NCI-H2171 (cell line): ENCODE results near the gene DNAH3.
A peak's percentile ranks its signal among the peaks of the same experiment; 100 is the strongest.
"Not testable (repeated sequence)": the region's sequence is repeated elsewhere in the genome, so short reads cannot be mapped to it uniquely, and the experiment has no call there.

Source experiments
- DNase-seq: peaks from one replicate; lab custom pipeline; 2025; lab: John Stamatoyannopoulos, UW

DNAH3 gene

GRCh38 chr16:21169249-21169981, 18.8 kb upstream of the DNAH3 start:
- DNase-seq: no peak

DNA sequence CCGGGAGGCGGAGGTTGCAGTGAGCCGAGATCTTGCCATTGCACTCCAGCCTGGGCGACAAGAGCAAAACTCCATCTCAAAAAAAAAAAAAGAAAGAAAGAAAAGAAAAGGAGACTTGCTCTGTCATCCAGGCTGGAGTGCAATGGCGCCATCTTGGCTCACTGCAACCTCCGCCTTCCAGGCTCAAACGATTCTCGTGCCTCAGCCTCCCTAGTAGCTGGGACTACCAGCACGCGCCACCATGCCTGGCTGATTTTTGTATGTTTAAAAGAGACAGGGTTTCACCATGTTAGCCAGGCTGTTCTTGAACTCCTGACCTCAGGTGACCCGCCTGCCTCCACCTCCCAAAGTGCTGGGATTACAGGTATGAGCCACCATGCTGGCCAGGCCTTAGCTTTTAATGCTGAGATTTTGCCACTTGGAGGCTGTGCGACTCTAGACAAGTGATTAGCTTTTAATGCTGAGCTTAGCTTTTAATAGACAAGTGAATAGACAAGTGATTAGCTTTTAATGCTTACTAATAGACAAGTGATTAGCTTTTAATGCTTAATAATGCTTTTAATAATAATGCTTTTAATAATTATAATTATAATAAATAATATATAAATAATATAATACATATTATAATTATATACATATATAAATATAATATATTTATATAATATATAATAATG, 17.4 kb upstream of the DNAH3 start:
- no peak for DNase-seq

DNA sequence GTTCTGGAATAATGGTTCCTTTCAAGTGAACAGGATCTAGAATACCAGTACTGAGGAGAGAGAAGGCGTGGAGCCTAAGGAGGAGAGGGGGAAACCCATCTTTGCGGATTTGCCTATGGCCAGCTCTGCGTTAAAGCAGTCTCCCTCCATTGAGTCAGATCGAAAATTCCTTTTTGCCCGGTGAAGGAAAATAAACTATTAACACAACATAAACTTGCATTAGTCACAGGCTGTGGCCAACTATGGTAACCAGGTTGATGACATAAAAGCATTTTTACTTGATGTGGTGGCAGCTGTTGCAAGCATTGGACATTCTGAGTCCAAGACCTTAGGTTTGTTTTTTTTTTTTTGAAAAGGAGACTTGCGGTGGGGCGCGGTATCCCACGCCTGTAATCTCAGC, 16.7 kb upstream of the DNAH3 start:
- no peak for DNase-seq

GRCh38 chr16:21166561-21166961, 15.9 kb upstream of the DNAH3 start:
- DNase-seq: no peak

- DNase-seq: no peak
Measured at GRCh38 chr16:21164521-21165168, 14.0 kb upstream of the DNAH3 start.

- no peak for DNase-seq
Measured at GRCh38 chr16:21163576-21163975, 12.9 kb upstream of the DNAH3 start.

GRCh38 chr16:21162661-21163151, 12.1 kb upstream of the DNAH3 start:
- no peak for DNase-seq

DNA sequence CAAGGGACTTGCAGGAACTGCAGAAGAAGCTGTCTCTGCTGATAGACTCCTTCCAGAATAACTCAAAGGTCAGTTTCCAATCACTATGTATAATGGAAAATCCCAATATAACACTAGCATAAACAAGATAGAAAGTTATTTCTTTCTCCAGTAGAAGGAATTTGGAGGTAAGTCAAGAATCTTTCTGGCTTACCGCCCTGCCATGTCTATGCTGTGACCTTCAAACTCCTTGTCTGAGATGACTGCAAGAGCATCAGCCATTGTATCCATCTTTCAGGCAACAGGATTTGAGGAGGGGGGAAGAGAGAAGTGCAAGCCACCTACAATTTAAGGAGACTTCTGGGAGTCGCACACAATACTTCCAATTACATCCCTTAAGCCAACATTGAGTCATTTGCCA, 10.6 kb upstream of the DNAH3 start:
- DNase-seq: no peak

- DNase-seq: no peak
Measured at GRCh38 chr16:21160276-21160675, 9.6 kb upstream of the DNAH3 start.

DNA sequence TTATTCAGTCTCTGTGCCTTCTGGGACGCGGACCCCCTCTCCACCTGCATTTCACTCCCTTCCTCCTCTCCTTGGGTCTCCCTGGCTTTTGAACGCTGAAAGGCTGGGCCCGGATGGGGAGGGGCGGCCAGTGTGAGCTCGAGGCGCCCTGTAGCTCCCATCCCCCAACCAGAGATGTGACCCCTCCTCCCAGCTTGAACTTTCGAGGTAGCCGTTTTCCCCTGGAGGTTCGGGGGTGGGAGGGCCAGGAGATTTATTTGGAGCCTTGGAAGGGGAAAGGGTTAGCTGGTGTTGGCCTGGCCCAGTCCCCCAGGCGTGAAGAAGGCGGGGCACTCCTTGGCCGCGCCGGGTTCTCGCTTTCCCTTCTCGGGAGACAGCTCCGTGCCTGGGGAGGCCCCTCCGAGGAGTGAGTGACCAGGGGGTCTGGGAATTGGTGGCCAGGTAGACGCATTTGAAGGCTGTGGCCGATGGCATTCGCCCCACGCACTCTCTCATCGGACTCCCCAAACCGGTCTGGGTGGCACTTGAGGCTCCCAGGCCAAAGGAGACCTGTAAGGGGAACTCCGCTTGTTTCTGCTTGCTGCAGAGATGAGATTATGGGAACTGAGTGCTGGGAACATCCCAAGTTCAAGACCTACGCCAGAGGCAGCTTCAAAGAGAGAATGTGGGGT, 8.8 kb upstream of the DNAH3 start:
- DNase-seq: no peak

- DNase-seq: peak; percentile 74
Measured at GRCh38 chr16:21158208-21159110, 7.8 kb upstream of the DNAH3 start, which contains the start of gene LDAF1. Gene LDAF1, plus strand, starts transcription at chr16:21158674. Its CDS starts 2,509 bp downstream, at chr16:21161183.

- DNase-seq: no peak
Measured at GRCh38 chr16:21157632-21158031, 7.0 kb upstream of the DNAH3 start.

DNA sequence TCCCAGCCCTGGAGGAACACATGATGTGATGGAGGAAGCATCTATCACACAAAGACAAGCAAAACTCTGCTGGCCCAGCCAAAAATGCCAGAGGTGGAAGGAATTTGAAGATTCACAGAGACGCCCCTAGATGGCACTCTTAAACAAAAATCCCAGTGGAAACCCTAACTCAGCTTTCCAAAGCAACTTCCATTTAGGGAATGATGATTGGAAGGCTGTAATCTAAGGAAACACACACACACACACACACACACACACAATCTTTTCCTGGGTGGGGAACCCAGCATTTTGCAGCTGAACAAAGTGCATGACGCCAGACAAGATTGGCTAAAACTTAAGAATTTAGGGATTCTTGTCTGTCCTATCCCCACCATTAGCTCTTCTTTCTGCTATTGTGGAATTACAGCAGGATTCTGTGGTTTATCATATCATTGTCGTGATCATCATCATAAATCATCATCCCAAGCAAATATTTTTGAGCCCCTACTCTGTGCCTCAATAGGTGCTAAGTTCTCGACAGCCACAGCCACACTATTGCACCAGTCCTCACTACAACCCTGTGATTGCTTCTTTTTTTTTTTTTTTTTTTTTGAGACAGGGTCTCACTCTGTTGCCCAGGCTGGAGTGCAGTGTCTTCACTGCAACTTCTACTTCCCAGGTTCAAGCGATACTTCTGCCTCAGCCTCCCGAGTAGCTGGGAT, 6.3 kb upstream of the DNAH3 start:
- peak; percentile 18 for DNase-seq

DNA sequence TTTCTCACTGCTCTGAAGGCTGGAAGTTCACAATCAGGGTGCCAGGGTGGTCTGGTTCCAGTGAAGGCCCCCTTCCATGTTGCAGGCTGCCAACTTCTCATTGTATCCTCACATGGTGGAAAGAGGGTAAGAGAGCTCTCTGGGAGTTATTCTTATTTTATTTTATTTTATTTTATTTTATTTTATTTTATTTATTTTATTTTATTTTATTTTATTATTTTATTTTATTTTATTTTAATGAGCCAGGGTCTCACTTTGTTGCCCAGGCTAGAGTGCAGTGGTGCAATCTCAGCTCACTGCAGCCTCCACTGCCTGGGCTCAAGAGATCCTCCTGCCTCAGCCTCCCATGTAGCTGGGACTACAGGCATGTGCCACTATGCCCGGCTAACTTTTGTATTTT, 5.4 kb upstream of the DNAH3 start:
- DNase-seq: not testable (repeated sequence)

DNA sequence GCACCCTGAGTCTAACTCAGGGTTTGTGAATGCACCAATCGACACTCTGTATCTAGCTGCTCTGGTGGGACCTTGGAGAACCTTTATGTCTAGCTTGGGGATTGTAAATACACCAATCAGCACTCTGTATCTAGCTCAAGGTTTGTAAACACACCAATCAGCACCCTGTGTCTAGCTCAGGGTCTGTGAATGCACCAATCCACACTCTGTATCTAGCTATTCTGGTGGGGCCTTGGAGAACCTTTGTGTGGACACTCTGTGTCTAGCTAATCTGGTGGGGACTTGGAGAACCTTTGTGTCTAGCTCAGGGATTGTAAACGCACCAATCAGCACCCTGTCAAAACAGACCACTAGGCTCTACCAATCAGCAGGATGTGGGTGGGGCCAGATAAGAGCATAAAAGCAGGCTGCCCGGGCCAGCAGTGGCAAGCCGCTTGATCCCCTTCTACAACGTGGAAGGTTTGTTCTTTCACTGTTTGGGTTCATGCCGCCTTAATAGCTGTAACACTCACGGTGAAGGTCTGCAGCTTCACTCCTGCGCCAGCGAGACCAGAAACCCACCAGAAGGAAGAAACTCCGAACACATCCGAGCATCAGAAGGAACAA, 2.6 kb upstream of the DNAH3 start:
- DNase-seq: not testable (repeated sequence)

DNA sequence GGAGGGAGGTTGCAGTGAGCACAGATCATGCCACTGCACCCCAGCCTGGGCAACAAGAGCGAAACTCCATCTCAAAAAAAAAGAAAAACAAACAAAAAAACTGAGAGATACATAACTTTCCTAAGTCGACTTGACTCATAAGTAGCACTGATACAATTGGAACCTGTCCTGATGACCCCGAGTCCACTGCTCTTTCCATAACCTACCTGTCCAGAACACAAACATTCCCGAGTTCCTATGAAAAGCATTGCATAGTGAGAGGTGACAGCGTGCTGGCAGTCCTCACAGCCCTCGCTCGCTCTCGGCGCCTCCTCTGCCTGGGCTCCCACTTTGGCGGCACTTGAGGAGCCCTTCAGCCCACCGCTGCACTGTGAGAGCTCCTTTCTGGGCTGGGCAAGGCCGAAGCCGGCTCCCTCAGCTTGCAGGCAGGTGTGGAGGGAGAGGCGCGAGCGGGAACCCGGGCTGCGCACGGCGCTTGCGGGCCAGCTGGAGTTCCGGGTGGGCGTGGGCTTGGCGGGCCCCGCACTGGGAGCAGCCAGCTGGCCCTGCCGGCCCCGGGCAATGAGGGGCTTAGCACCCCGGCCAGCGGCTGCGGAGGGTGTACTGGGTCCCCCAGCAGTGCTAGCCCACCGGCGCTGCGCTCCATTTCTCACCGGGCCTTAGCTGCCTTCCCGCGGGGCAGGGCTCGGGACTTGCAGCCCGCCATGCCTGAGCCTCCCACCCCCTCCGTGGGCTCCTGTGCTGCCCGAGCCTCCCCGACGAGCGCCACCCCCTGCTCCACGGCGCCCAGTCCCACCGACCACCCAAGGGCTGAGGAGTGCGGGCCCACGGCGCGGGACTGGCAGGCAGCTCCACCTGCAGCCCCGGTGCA, 1.7 kb upstream of the DNAH3 start:
- DNase-seq: not testable (repeated sequence)

DNA sequence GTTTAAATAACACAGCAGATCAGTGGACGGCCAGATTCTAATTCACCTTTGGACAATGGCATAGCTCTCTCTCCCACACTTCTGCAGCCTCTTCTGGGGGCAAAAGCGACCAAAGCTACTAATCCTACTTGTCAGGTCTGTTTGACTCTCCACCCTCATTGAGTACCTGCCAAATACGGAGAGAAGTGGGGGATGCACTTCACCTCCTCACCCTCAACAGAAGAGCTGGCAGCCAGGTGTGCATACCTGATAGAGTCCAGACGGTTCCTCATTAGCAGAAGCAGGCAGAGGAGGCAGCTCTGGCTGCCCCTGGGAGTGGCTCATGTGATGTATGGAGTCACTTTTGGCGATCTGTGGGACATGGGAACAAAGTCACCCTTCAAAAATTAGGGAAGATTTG, 4.9 kb downstream of the DNAH3 start:
- no peak for DNase-seq

GRCh38 chr16:21134053-21134452, 16.6 kb downstream of the DNAH3 start:
- DNase-seq: no peak

DNA sequence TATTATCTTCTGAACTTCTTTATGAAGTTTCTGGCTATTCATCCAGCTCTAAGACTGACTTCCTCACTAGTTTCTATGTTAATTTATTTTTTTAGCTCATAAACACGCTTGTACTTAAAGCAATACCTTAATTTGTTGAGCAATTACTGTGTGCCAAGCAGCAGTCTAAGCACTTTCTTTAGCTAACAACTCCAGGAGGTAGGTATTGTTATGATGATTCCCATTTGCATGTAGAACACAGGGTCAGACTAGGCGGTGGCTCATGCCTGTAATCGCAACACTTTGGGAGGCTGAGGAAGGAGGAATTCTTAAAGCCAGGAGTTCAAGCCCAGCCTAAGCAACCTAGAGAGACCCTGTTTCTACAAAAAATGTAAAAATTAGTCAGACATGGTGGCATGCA, 19.8 kb downstream of the DNAH3 start:
- DNase-seq: no peak
